Ascending aorta (tissue), 2 donors: Measurements from ENCODE around the gene TMEM53. TPM values are rescaled to one million over a fixed set of nuclear protein-coding genes. Genes with fewer than 3 reads are reported as not detected.
"Not testable (repeated sequence)": the region's sequence is repeated elsewhere in the genome, so short reads cannot be mapped to it uniquely, and the experiment has no call there.

Experiments
- DNase-seq, 2 donors: peaks; one replicate each; pipeline ENCODE4 v3.0.0-alpha.2; 2019; ENCODE audit warnings: low spot score in 2 of 2
- H3K27ac ChIP-seq, 2 donors: fragments of 200-600 bp; sonication (generic); one replicate each; pipeline ENCODE4 v1.5.1; 2016 to 2017; ENCODE audit warnings: mild to moderate bottlenecking in 1 of 2
- H3K27me3 ChIP-seq: fragments of 200-600 bp; sonication (generic); one replicate; pipeline ENCODE4 v1.5.1; 2017
- H3K36me3 ChIP-seq, 2 donors: fragments of 200-600 bp; sonication (generic); one replicate each; pipeline ENCODE4 v1.5.1; 2016
- H3K4me1 ChIP-seq, 2 donors: fragments of 200-600 bp; sonication (generic); one replicate each; pipeline ENCODE4 v1.5.1; 2016 to 2017; ENCODE audit warnings: mild to moderate bottlenecking in 1 of 2
- H3K4me3 ChIP-seq, 2 donors: fragments of 200-600 bp; sonication (generic); one replicate each; pipeline ENCODE4 v1.5.1; 2016 to 2017; ENCODE audit warnings: mild to moderate bottlenecking in 1 of 2
- H3K9me3 ChIP-seq, 2 donors: fragments of 200-600 bp; sonication (generic); one replicate each; pipeline ENCODE4 v1.5.1; 2016
- CTCF ChIP-seq, 3 experiments: fragments of 200-600 bp in 2 of 3; fragments of 450-650 bp in 1 of 3; sonication (generic) in 2 of 3; IDR thresholded peaks; one replicate each; pipeline ENCODE4 v1.5.1; 2016 to 2019; ENCODE audit warnings: antibody characterized with exemption in 3 of 3, mild to moderate bottlenecking in 1 of 3, moderate library complexity in 1 of 3
- intact Hi-C: fragments of 100-400 bp; cut with DNase I; formaldehyde crosslinking; loops from one replicate; pipeline ENCODE4 v1.15.1; 2023
- total RNA-seq: library from RNA; depleted of rRNA; stranded (reverse); fragments of >200 nt; gene quantifications from one replicate; pipeline ENCODE4 v1.1.0, GENCODE V29; 2016

Gene TMEM53
- total RNA-seq, 1 donor from 2014 or later: 9.2 TPM

- Histone ChIP-seq H3K27ac (no peak overlapping the region), H3K36me3 (no peaks in the 10 kb centered on the region), H3K4me1 (peaks cover 7 to 23% of the 10 kb centered on the region in 2 donors), H3K4me3 (no peak overlapping the region), H3K27me3 (no peaks in the 10 kb centered on the region), H3K9me3 (no peaks in the 10 kb centered on the region)
- DNase-seq: no peak
- TF ChIP-seq CTCF (IDR thresholded peaks at IDR 0.05): no peak
- intact Hi-C loops: loop anchor here (5.0 to 10.0 kb wide), 4 partner anchors 61 to 1016 kb away; partner anchors contain the start of genes DMAP1, GPBP1L1, RNU5D-1 and ST3GAL3
Measured at GRCh38 chr1:44670751-44671640, 3.3 kb downstream of the TMEM53 start.

GRCh38 chr1:44666719-44667118 is 7.6 kb downstream of the TMEM53 start:
- H3K4me3 ChIP-seq, H3K27me3 ChIP-seq, DNase-seq, H3K9me3 ChIP-seq, H3K36me3 ChIP-seq, H3K27ac ChIP-seq, intact Hi-C loops, H3K4me1 ChIP-seq: not testable (repeated sequence)

GRCh38 chr1:44664730-44665370 is 9.4 kb downstream of the TMEM53 start:
- intact Hi-C loops: no loop called here
- no peak overlapping the region for H3K27ac ChIP-seq
- H3K9me3 ChIP-seq: no peaks in the 10 kb centered on the region
- no peaks in the 10 kb centered on the region for H3K27me3 ChIP-seq
- H3K4me3 ChIP-seq: no peak overlapping the region
- no peak for TF ChIP-seq CTCF (IDR thresholded peaks at IDR 0.05)
- H3K4me1 ChIP-seq: no peaks in the 10 kb centered on the region
- no peak for DNase-seq
- no peaks in the 10 kb centered on the region for H3K36me3 ChIP-seq

- H3K9me3 ChIP-seq: no peaks in the 10 kb centered on the region
- no peak overlapping the region for H3K27ac ChIP-seq
- no peaks in the 10 kb centered on the region for H3K4me1 ChIP-seq
- intact Hi-C loops: no loop called here
- H3K4me3 ChIP-seq: no peak overlapping the region
- no peak for DNase-seq
- no peak for TF ChIP-seq CTCF (IDR thresholded peaks at IDR 0.05)
- H3K36me3 ChIP-seq: no peaks in the 10 kb centered on the region
- no peaks in the 10 kb centered on the region for H3K27me3 ChIP-seq
Measured at GRCh38 chr1:44663417-44663816, 10.9 kb downstream of the TMEM53 start.

- no peaks in the 10 kb centered on the region for H3K4me1 ChIP-seq
- intact Hi-C loops: no loop called here
- H3K9me3 ChIP-seq: no peaks in the 10 kb centered on the region
- no peaks in the 10 kb centered on the region for H3K27me3 ChIP-seq
- no peak overlapping the region for H3K27ac ChIP-seq
- DNase-seq: no peak
- TF ChIP-seq CTCF (IDR thresholded peaks at IDR 0.05): no peak
- no peaks in the 10 kb centered on the region for H3K36me3 ChIP-seq
- no peak overlapping the region for H3K4me3 ChIP-seq
Measured at GRCh38 chr1:44662683-44663030, 11.6 kb downstream of the TMEM53 start.
